GM21390 (cell line): Measurements from ENCODE around the gene SH3BGR.
"Not testable (repeated sequence)": the region's sequence is repeated elsewhere in the genome, so short reads cannot be mapped to it uniquely, and the experiment has no call there.

Source experiments
- ATAC-seq: cut with Tn5 transposase; IDR thresholded peaks from one replicate; pipeline ENCODE4 v1.9.1; 2021; ENCODE audit not compliant: unreplicated experiment

SH3BGR gene

DNA sequence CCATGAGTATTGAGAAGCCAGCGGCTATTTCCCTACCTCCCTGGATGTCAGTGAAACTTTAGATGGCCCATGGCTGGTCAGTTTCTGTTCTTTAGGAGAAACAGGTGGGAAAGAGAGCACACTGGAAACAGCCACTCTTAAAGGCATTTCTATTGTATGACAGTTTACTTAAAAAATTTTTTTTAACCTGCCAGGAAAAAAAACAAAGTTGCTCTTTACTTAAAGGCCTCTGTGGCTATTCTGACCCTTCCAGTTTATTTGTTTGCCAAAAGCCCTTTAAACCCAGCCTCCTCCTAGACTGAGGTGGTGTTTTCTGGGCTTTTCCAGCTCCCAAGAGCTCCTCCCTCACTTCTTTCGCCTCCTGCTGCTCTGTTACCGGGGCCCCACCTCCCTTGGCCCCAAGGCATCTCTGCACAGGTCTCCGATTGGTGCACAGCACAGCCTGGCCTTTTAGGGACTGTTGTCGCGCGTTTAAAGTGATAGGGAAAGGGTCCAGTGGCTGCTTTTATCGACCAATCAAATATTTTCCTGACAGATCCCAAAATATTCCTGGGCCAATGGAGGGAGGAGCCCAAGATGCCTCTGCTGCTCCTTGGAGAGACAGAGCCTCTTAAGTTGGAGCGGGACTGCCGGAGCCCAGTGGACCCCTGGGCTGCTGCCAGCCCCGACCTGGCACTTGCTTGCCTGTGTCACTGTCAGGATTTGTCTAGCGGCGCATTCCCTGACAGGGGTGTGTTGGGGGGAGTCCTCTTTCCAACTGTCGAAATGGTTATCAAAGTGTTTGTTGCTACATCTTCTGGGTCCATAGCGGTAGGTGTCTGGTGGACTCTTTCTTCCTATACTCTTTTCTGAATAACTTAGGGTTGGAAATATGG is at the start of gene SH3BGR:
Gene SH3BGR (plus strand): TSS at position 639 of the 875 bp plus-strand sequence. CDS start 127 bp downstream, at position 766.
- ATAC-seq, result no peak

GRCh38 chr21:39406065-39406464 is 45.7 kb upstream of the SH3BGR start:
- ATAC-seq, result no peak

DNA sequence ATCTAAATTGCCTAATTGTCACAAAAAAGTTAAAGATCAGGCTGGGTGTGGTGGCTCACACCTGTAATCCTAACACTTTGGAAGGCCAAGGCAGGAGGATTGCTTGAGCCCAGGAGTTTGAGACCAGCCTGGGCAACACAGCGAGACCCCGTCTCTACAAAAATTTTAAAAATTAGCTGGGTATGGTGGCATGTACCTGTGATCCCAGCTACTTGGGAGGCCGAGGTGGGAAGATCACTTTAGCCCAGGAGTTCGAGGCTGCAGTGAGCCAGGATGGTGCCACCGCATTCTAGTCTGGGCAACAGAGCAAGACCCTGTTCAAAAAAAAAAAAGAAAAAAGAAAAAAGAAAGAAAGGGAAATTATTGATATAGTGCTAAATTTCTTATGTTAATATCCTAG is 32.6 kb upstream of the SH3BGR start:
- ATAC-seq, result not testable (repeated sequence)

- no peak for ATAC-seq
Measured at GRCh38 chr21:39422527-39423241, 29.1 kb upstream of the SH3BGR start.

DNA sequence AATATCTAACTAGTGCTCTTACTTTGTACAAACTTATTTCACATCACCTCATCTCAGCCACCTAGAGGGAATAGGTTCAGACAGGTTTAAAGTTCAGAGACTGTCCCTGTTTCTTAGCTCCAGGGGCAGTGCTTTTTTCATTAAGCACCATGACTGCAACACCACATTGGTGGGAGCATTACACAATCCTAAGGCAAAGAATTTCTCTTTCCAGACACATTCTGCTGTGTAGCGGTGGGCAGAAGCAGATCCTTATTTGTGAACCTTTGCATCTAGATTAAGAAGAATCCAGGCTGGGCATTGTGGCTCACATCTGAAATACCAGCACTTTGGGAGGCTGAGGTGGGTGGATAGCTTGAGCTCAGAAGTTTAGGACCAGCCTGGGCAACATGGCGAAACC is 22.3 kb upstream of the SH3BGR start:
- ATAC-seq, result no peak

- ATAC-seq, result no peak
Measured at GRCh38 chr21:39430016-39430415, 21.8 kb upstream of the SH3BGR start.

DNA sequence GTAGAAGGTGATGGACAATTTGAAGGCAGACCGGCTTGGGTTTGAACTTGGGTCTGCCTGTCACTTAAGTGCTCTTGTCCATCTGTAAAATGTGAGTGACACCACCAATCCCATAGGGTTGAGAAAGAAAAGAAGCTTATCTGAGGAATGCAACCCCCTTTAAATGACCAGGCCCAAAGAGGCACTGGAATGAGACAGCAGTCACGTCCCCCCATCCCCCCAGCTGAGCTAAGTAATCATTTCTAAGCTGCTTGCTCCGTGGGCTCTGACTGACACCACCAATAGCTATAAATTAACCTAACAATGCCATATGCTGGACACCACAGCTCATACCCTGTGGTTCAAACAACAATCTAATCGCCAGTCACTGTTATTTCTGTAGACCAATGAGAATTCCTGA is 21.3 kb upstream of the SH3BGR start:
- ATAC-seq, result no peak

- ATAC-seq, result no peak
Measured at GRCh38 chr21:39430954-39431353, 20.8 kb upstream of the SH3BGR start.

DNA sequence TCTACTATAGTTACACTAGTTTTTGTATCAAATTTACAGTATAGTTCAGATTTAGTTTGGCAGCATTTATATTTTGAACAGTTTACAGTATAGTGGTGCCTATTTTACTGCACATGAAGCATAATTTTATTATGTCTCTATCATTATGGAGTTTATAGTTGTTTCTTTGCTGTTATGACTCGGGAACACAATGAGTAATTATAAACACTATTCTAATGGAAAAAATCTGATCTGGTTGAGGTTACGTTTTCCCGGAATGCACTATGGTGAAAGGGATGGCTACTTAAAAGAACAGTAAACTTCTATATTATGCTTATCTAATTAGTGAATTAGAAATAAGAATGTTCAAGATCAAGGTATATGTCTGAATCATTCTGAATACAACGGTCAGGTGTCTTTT is 16.8 kb upstream of the SH3BGR start:
- no peak for ATAC-seq

DNA sequence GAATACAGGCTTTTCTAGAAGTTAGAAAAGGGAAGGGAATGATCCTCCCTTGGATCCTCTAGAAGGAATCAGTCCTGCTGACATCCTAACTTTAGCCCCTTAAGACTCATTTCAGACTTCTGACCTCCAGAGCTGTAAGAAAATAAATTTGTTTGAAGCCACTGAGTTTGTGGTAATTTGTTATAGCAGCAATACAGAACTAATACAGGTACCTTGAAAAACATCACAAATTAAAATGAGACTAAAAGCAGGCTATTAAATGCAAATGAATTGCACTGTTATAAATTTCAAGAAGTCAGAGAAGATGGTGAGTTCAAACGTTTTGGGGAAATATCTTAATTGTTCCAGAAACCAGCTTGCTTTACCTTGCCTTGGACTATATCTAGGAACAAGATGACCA is 12.5 kb upstream of the SH3BGR start:
- no peak for ATAC-seq

GRCh38 chr21:39441502-39442475 is 10.0 kb upstream of the SH3BGR start:
- no peak for ATAC-seq

GRCh38 chr21:39444421-39445180 is 7.2 kb upstream of the SH3BGR start:
- ATAC-seq, result no peak

GRCh38 chr21:39445321-39446269 is 6.2 kb upstream of the SH3BGR start, which contains the start of gene LCA5L:
Gene LCA5L (minus strand): TSS chr21:39445778. CDS start chr21:39428493, 17,285 bp downstream.
- peak; percentile 93 for ATAC-seq

GRCh38 chr21:39447264-39447663 is 4.5 kb upstream of the SH3BGR start:
- ATAC-seq, result no peak

DNA sequence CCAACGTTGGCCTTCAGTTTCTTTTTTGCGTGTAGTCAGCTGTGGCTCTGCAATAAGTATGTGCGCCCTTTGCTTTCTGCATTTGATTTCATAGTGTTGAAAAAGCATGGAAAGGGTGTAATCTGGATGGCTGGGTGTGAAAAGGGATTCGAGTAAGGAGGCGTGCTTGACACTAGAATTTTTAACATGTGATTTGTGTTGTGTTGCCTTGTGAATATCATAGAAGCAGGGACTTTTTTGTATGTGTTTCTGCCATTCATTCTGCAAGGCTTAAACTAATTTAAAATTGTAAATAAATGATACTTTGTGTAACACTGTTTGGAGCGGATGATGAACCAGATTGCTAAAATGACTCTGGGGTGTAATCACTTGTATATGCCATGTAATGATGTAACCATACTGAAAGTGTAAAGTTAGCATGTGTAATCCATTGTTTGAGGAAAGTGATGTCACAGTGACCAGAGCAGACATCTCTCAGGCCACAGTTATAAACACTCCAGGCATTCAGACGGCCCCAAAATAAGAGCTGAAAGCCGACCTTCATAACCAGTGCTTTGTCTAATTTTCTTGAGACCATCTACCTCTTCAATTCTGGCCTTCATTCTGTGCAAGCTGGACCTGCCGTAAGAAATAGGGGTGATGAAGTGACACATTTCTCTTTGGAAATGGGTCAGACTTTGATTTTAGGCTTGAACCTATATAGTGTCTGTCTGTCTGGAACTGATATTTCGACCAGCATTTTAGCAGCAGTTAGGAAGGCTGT is 618 bp downstream of the SH3BGR start:
- no peak for ATAC-seq

DNA sequence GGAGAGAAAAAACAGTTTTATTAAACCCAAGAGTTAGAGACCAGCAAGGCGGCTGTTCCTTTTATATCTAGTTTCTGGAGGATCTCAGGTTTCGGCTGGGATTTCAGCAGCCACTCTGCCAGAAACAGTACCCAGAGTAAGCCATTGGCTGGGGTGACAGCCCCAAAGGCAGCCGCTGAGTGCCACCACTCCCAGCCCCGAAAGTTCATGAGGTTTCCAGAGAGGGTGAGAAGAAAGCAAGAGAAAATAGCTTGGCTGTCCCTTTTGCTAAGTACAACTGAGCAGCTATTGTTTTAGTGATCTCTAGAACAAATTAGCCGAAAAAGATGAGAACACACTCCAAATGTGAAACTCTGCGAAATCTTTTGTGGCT is 1.2 kb downstream of the SH3BGR start:
- no peak for ATAC-seq

GRCh38 chr21:39453571-39454179 is 1.9 kb downstream of the SH3BGR start:
- ATAC-seq, result no peak
